GM13977 (cell line): ENCODE data around the gene CHD2.
A peak's percentile ranks its signal among the peaks of the same experiment; 100 is the strongest.

ENCODE experiments used
- DNase-seq: peaks from one replicate; pipeline ENCODE4 v3.0.0; 2012; ENCODE audit warnings: low spot score
- in situ Hi-C: fragments of 300-500 bp; cut with MboI; formaldehyde crosslinking; loops from one replicate; pipeline ENCODE4 v1.12.0; 2022; ENCODE audit warnings: low sequenced_read_pairs, low pct_unique_long_range_greater_than_20kb, mixed read lengths, inconsistent platforms; ENCODE audit not compliant: unreplicated experiment
- TF ChIP-seq, protein P1 (sequence below): IDR thresholded peaks from 2 replicates; pipeline ENCODE4 v1.5.1; 2012; ENCODE audit warnings: mild to moderate bottlenecking, control low read depth; ENCODE audit not compliant: insufficient read depth; ENCODE audit errors: extremely low read depth, missing control alignments

Gene CHD2

DNA sequence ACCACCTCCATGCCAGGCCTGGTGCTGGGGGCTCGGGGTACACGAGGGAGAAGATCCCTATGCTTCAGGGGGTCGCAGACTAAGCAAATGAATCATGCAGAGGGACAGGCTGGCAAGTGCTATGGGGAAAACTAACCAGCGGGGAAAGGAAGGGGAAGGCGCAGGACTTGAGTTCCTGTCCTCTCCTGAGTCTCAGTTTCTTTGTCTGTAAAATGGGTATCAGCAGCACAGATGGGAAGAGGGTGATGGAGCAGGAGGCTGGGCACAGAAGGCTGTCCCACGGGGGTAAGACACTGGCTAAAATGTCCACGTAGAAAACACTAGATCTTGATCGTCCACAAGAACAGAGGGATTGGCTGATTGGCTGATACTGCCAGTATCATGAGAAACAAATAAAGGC, 149.1 kb downstream of the CHD2 start:
- TF ChIP-seq, protein P1, sequence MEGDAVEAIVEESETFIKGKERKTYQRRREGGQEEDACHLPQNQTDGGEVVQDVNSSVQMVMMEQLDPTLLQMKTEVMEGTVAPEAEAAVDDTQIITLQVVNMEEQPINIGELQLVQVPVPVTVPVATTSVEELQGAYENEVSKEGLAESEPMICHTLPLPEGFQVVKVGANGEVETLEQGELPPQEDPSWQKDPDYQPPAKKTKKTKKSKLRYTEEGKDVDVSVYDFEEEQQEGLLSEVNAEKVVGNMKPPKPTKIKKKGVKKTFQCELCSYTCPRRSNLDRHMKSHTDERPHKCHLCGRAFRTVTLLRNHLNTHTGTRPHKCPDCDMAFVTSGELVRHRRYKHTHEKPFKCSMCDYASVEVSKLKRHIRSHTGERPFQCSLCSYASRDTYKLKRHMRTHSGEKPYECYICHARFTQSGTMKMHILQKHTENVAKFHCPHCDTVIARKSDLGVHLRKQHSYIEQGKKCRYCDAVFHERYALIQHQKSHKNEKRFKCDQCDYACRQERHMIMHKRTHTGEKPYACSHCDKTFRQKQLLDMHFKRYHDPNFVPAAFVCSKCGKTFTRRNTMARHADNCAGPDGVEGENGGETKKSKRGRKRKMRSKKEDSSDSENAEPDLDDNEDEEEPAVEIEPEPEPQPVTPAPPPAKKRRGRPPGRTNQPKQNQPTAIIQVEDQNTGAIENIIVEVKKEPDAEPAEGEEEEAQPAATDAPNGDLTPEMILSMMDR = no peak
- in situ Hi-C loops = no loop called here
- DNase-seq = no peak

DNA sequence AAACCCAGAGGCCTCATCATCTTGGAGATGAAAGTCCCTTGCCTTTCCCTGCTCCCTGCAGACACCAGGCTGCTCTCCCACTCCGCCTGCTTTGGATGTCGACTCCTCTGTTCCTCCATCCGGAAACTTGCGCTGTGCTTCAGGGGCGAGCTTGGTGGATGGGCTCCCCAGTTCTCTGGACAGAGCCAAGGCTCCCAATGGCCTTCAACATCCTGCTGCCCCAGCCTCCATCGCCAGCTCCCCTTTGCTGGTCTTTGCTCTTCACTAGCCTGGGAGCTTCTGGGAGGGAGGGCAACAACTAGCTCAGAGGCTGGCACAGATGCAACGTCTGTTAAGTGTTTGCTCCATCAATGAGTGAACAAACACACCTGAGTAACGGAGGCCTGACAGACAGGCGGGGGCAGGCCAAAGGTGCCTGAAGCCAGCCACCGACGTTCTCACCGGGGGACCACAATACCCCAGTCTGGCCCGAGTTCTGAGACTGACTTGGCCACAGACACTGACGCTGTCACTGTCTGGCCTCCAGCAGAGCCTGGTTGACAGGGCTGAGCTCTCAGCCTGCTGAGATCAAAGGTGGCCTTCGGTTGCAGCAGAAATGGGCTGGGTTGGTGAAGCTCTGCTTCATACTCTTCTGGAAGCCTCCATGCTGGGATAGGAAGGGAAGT, 149.9 kb downstream of the CHD2 start:
- TF ChIP-seq, protein P1 = no peak
- no peak for DNase-seq
- in situ Hi-C loops = no loop called here

DNA sequence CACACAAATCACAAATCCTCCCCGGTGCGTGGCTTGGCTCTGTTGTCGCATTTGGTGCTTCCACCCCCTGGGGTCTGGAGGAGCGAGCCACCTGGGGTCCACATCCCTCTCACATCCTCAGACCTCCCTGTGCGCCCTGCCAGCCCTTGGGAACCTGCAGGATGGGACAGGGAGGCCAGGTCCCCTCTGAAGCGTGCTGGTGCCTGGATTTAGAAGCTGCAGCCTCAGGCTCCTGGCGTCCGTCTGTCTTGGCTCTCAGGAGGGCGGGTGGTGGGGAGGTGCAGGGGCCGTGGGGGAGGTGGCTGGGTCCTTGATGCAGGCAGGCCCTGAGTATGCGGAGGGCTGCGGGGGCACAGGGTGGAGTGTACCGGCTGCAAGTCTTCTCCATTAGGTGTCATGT, 150.5 kb downstream of the CHD2 start:
- no peak for DNase-seq
- in situ Hi-C loops = no loop called here
- TF ChIP-seq, protein P1 = no peak

DNA sequence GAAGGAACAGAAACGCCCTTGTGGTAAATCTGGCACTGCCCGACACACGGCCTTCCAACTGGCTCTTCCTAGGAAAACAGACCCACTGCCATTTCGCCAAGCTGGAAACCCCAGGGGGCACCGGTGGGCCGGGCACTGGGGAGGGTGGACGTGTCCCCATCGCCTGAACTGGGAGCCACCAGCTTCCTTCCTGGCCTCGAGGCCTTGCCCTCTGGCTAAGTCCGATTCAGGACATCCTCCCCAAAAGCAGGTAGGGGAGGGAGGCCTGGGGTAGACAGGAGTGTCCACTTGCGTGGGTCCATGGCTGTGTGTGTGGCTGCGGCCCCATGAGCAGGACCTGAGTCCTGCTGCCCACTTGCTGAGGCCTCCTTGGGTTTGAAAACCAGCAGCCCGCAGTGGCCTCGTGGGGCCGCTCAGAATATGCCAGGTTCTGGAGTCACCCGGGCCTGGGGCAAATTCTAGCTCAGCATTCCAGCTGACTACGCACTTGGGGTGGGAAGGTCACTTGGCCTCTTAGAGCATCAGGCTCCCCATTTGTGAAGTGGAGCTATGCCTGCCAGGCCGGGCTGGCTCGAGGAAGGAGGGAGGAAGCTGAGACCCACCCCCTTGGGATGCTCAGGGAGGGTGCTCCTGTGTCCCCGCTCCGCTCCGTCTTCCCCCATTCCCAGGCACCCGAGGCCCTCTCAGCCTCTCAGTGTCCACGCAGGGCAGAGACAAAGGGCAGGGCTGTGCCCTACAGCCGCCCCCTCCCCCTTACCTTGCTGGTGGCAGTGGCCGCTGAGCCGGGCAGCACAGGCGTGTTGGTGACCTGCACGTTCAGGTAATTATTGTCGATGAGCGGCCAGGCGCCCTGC, 151.3 kb downstream of the CHD2 start:
- DNase-seq = no peak
- in situ Hi-C loops = no loop called here
- TF ChIP-seq, protein P1 = no peak

DNA sequence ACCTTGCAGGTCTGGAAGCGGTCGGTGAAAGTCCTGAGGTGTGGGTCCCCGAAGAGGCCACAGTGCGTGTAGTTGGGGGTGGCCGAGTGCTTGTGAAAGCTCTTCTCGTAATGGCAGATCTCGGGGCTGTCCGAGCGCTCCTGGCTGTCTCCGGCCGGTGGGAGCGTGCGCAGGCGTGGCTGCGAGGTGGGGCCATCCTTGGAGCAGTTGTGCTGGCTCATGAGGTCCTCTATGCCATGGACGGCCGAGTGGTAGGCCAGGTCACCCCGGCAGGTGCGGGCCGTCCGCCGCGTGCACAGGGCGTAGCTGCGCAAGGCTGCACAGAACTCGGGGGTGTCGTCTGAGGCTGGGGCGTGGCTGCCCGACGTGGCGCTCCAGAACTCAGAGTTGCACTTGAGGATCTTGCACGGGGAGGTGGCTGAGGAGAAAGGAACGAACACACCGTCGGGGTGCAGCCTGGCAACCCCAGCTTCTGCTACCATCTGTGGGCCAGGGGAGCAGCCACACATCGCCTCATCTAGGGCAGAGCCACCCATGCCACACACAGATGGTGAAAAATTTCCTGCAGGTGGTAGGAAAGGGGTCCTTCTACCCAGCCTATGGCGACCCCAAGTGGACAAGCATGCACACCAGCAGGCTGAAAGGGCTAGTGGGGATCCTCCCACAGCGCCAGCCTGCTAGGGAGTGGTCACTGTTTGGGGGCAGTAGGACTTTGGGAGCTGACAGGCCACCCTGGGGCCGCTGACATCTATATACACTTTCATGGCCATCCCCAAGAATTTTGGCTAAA, 152.2 kb downstream of the CHD2 start:
- in situ Hi-C loops = no loop called here
- no peak for DNase-seq
- TF ChIP-seq, protein P1 = peak; percentile 34

DNA sequence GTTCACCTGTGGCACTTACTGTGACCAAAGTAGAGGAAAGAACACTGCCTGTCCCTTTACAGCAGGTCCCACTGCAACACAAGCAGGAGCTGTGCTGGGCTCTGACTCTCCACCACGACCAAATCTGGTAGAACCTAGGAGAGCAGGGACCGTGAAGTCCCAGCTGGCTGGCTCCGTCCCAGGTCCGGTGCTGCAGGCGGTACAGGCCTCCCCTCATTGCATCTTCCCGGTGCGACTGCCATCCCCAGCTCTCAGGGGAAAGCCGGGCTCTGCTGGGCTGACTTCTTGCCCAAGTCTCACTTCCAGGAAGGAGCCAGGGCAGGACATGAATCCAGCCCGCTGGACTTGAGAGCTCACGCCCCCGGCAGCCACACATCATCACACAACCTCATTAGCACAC, 155.1 kb downstream of the CHD2 start:
- TF ChIP-seq, protein P1 = no peak
- in situ Hi-C loops = no loop called here
- no peak for DNase-seq
